Activated CD4-positive, alpha-beta T cell treated with anti-CD3 and anti-CD28 coated beads for 4 hours (primary cell): ENCODE results near the gene IARS2.
"Not testable (repeated sequence)": the region's sequence is repeated elsewhere in the genome, so short reads cannot be mapped to it uniquely, and the experiment has no call there.

ENCODE experiments used
- DNase-seq, 2 donors: peaks; one replicate each; pipeline ENCODE4 v3.0.0-alpha.2; 2020

The IARS2 gene

GRCh38 chr1:220169887-220170286, 76.0 kb downstream of the IARS2 start:
- not testable (repeated sequence) for DNase-seq

DNA sequence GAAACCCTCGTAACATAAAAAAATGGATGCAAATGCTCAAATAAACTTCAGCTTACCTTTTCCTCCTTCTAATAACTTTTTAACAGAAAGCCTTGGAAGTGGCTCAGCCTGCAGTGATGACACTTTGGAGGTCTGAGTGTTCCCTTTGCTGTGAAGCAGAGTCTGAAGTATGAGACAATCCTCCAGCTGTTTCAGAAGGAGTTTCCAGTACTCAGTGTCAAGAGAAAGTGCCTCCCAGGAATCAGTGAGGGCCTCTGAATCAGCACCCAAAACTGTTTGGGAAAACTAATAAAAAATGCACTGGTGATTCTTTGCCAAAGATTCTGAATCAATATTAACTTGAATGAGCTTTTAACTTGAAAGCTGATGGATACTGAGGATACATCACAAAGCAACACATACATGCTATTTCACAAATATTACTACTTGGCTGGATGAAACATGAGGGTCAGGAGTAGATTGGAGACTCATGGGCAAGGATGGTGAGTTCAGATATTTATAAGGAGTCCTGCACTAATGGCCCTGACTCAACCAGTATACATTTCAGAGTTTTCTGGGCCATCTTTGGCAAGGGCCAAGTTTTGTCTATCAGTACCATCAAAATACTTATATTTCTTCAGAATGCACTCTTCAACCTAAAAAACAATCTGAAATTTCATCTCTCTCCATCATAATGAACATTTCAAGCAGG, 77.0 kb downstream of the IARS2 start:
- no peak for DNase-seq

DNA sequence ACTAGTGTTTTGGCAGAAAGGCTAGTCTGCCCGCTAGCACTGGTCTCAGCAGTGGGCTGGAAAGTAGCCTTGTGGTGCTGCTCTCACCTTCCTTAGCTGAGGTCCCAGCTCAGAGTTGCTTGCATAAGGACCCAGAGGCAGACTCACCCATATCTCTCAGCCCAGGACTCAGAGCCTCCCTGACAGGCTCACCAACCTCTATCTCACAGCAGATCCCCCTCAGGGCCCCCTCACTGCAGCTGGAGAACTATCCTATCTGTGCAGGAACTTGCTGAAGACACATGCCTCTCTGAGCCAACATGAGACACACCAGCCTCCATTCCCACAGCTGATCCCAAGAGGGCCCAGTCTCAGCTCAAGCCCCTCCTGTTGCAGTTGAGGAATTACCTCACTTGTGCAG, 82.6 kb downstream of the IARS2 start:
- no peak for DNase-seq

DNA sequence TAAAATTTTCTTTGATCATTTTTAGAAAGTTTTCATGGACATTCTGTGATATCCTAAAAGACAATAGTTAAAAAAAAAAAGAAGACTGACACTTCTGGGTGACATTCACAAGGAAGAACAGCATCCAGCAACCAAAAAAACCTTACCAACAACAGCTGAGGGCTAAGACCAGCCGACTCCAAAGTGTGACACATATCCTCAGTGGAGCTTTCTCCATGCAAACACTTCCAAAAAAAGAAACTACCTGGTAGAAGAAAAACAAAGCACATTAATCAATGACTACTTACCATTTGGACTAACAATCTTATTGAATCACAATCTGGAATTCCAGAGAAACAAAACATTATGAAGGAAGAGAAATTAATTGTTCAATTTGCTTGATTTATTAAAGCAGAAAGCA, 88.2 kb downstream of the IARS2 start:
- DNase-seq, result no peak

DNA sequence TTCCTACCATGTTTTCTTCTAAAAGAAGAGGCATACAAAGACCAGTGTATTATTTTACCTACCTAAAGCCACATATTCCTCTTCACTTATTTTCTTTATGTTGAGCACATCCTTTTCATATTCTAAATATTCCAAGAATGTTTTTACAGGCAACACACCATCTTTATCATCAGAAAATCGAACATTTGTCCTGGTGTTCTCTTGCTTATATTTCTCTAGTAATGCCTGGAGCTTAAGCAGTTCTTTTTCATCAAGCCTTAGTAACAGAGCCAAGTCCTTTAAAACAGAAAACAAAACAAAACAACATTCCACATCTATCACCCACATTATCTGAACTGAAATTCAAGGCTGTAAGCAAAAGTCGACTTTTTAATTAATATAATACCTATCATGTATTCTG, 88.7 kb downstream of the IARS2 start:
- no peak for DNase-seq

- DNase-seq, result no peak
Measured at GRCh38 chr1:220184506-220184905, 90.6 kb downstream of the IARS2 start.

- DNase-seq, result no peak
Measured at GRCh38 chr1:220186752-220187151, 92.8 kb downstream of the IARS2 start.

GRCh38 chr1:220188538-220188937, 94.6 kb downstream of the IARS2 start:
- DNase-seq, result no peak

GRCh38 chr1:220189750-220190347, 95.9 kb downstream of the IARS2 start:
- no peak for DNase-seq

DNA sequence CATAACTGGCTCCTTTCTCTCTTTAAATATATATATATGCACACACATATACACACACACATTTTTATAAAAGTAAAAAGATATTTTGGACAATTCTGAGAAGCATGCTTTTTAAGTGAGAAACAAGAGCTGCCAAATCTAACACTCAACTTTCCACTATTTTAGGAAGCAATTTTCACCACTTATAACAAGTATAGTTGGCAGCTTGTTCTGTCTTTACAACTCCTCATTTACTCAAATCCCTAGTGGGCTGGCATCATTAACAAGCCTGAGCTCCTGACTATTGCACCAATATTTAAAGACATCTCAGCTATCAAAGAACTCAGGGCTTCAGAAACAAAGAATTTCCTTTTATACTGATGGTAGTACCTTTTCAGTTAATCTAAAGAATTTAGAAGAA, 101.8 kb downstream of the IARS2 start:
- DNase-seq, result no peak
